SK-N-SH treated with all-trans-retinoic acid at 6 μM for 48 hours (cell line): Measurements from ENCODE around the gene TNS2.

Experiments used
- CSDC2 ChIP-seq: fragments of 250-450 bp; sonication (Bioruptor Pico); IDR thresholded peaks from 2 replicates; pipeline ENCODE4 v1.5.0; 2020; ENCODE audit warnings: mild to moderate bottlenecking, moderate library complexity
- ISL1 ChIP-seq: fragments of 250-450 bp; sonication (Bioruptor Pico); IDR thresholded peaks from 2 replicates; pipeline ENCODE4 v2.1.2; 2022; ENCODE audit warnings: mild to moderate bottlenecking, moderate library complexity
- OSR1 ChIP-seq: fragments of 250-450 bp; sonication (Bioruptor Pico); IDR thresholded peaks from 2 replicates; pipeline ENCODE4 v1.8.0; 2022; ENCODE audit warnings: moderate library complexity, mild to moderate bottlenecking, inconsistent platforms
- POU6F1 ChIP-seq: fragments of 250-450 bp; sonication (Bioruptor Pico); IDR thresholded peaks from 2 replicates; pipeline ENCODE4 v1.8.0; 2021; ENCODE audit warnings: low read depth, mild to moderate bottlenecking, moderate library complexity, borderline replicate concordance
- PPARA ChIP-seq: fragments of 250-450 bp; sonication (Bioruptor Pico); IDR thresholded peaks from 2 replicates; pipeline ENCODE4 v1.5.0; 2020; ENCODE audit warnings: mild to moderate bottlenecking, borderline replicate concordance
- RARB ChIP-seq: fragments of 250-450 bp; sonication (Bioruptor Pico); IDR thresholded peaks from 2 replicates; pipeline ENCODE4 v1.8.0; 2021; ENCODE audit warnings: mild to moderate bottlenecking, moderate library complexity
- TCF4 ChIP-seq: fragments of 250-450 bp; sonication (Bioruptor Pico); IDR thresholded peaks from 2 replicates; pipeline ENCODE4 v1.8.0; 2021; ENCODE audit warnings: mild to moderate bottlenecking, moderate library complexity, borderline replicate concordance
- TSHZ2 ChIP-seq: fragments of 250-450 bp; sonication (Bioruptor Pico); IDR thresholded peaks from 2 replicates; pipeline ENCODE4 v1.5.0; 2020; ENCODE audit warnings: mild to moderate bottlenecking, moderate library complexity
- ZFP3 ChIP-seq: fragments of 250-450 bp; sonication (Bioruptor Pico); IDR thresholded peaks from 2 replicates; pipeline ENCODE4 v1.5.0; 2020; ENCODE audit warnings: mild to moderate bottlenecking, moderate library complexity
- ZNF565 ChIP-seq: fragments of 450-650 bp; formaldehyde crosslinking; conservative IDR thresholded peaks from 2 replicates; pipeline ENCODE4 v1.5.0; 2020; ENCODE audit warnings: low read depth, mild to moderate bottlenecking, moderate library complexity
- ZNF8 ChIP-seq: fragments of 450-650 bp; formaldehyde crosslinking; IDR thresholded peaks from 2 replicates; pipeline ENCODE4 v1.5.0; 2020; ENCODE audit warnings: mild to moderate bottlenecking, moderate library complexity

GRCh38 chr12:53048780-53049401, 974 bp upstream of the TNS2 start:
- no peak for TF ChIP-seq ZFP3
- no peak for TF ChIP-seq POU6F1 (CRISPR knock-in tag)
- TF ChIP-seq TSHZ2 (CRISPR knock-in tag): no peak
- TF ChIP-seq ZNF565 (CRISPR knock-in tag): no peak
- TF ChIP-seq ZNF8 (CRISPR knock-in tag): no peak
- no peak for TF ChIP-seq TCF4 (CRISPR knock-in tag)
- TF ChIP-seq ISL1 (CRISPR knock-in tag): no peak
- TF ChIP-seq RARB (CRISPR knock-in tag): no peak
- no peak for TF ChIP-seq OSR1 (CRISPR knock-in tag)
- no peak for TF ChIP-seq CSDC2 (CRISPR knock-in tag)
- TF ChIP-seq PPARA (CRISPR knock-in tag): no peak
